Urinary bladder (tissue), 4 donors: ENCODE data around the gene IGSF5. TPM values are rescaled to one million over a fixed set of nuclear protein-coding genes. Genes with fewer than 3 reads are reported as not detected.
"Not testable (repeated sequence)": the region's sequence is repeated elsewhere in the genome, so short reads cannot be mapped to it uniquely, and the experiment has no call there.

Experiments
- DNase-seq: peaks from one replicate; pipeline ENCODE4 v3.0.0-alpha.2; 2015; ENCODE audit errors: extremely low spot score
- H3K27ac ChIP-seq: one replicate; pipeline ENCODE4 v1.5.1; 2013; ENCODE audit warnings: low read depth, mild to moderate bottlenecking, moderate library complexity
- H3K36me3 ChIP-seq: one replicate; pipeline ENCODE4 v1.6.1; 2013; ENCODE audit warnings: mild to moderate bottlenecking, moderate library complexity; ENCODE audit not compliant: insufficient read depth
- H3K4me1 ChIP-seq: one replicate; pipeline ENCODE4 v1.6.1; 2013; ENCODE audit warnings: mild to moderate bottlenecking, moderate library complexity; ENCODE audit not compliant: insufficient read depth
- H3K4me3 ChIP-seq: one replicate; pipeline ENCODE4 v1.5.1; 2013; ENCODE audit warnings: low read depth, low read length
- WGBS: extraction: QIAGEN DNeasy Blood & Tissue Kit; methylation state at CpG from one replicate; pipeline ENCODE4 v1.1.7; 2013; 5-methylcytosine and 5-hydroxymethylcytosine counted together
- polyA plus RNA-seq: library from polyadenylated mRNA; stranded (reverse); fragments of 200-250 nt; gene quantifications from one replicate; pipeline ENCODE4 v1.2.3, GENCODE V29; 2013
- total RNA-seq: library from RNA; depleted of rRNA; stranded (reverse); fragments of >200 nt; gene quantifications from one replicate; pipeline ENCODE4 v1.2.3, GENCODE V29; 2014
- donor health status: healthy with polysubstance abuse.
- donor health status: healthy.

IGSF5 gene
- 0.69 TPM for total RNA-seq
- 0.10 TPM for polyA plus RNA-seq

GRCh38 chr21:39744883-39745282 lies at the start of gene IGSF5:
Gene IGSF5, plus strand, starts transcription at chr21:39745183. Its CDS starts 327 bp downstream, at chr21:39745510.
- not testable (repeated sequence) for DNase-seq, H3K36me3 ChIP-seq, H3K27ac ChIP-seq, H3K4me3 ChIP-seq, H3K4me1 ChIP-seq
- WGBS: 87% methylated on average over 4 of the region's 4 CpGs

GRCh38 chr21:39696196-39696595 lies 48.8 kb upstream of the IGSF5 start:
- no peak overlapping the region for H3K4me3 ChIP-seq
- no peaks in the 10 kb centered on the region for H3K4me1 ChIP-seq
- no peak overlapping the region for H3K27ac ChIP-seq
- no peak for DNase-seq
- no peaks in the 10 kb centered on the region for H3K36me3 ChIP-seq
- WGBS: 91% methylated on average over 7 of the region's 7 CpGs

DNA sequence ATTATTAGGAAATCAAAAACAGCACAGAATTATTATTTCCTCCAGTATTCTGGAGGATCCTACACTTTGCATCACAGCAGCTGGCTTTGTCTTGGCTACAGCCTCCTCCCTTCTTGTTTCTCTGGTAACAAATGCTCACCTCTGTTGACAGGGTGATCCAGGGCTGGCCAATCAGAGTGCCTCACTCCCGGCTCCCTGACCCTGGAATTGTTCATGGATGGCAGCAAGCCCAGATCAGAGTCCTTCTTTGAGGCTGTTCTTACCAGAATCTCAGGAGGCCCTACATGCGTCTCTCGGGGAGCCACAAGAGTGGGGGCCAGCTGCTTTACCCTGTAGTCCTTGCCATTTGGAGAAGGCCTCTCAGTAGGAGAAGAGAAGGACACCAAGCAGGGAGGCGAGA lies 48.4 kb upstream of the IGSF5 start:
- Histone ChIP-seq H3K27ac (no peak overlapping the region), H3K4me3 (no peak overlapping the region), H3K4me1 (no peaks in the 10 kb centered on the region), H3K36me3 (no peaks in the 10 kb centered on the region)
- DNase-seq: no peak
- WGBS: 63% methylated on average over 4 of the region's 4 CpGs

DNA sequence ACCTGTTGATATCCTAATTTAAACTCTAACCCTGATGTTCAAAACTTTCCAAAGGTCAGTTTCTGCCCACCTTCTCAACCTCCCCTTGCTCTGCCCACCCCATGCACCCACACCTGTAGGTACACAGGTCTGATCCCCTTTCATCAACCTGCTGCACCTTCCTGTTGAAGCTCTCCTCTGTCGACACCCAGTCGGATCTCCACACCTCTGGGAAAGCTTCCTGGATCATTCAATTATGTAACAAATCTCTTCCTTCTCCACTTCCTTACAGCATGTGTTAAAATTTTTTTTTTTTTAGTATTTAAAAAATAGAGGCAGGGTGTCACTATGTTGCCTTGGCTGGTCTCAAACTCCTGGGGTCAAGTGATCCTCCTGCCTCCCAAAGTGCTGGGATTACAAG lies 44.7 kb upstream of the IGSF5 start:
- Histone ChIP-seq H3K4me1 (no peaks in the 10 kb centered on the region), H3K4me3 (no peak overlapping the region), H3K27ac (no peak overlapping the region), H3K36me3 (no peaks in the 10 kb centered on the region)
- WGBS: 79% methylated on average over 2 of the region's 2 CpGs
- no peak for DNase-seq

GRCh38 chr21:39703578-39703977 lies 41.4 kb upstream of the IGSF5 start:
- Histone ChIP-seq H3K36me3 (no peaks in the 10 kb centered on the region), H3K4me3 (no peak overlapping the region), H3K27ac (no peak overlapping the region), H3K4me1 (no peaks in the 10 kb centered on the region)
- 74% methylated on average over 1 of the region's 1 CpG for WGBS
- DNase-seq: no peak

- DNase-seq: no peak
- WGBS: 91% methylated on average over 2 of the region's 2 CpGs
These were observed 39.1 kb upstream of the IGSF5 start for GRCh38 chr21:39705849-39706248.

DNA sequence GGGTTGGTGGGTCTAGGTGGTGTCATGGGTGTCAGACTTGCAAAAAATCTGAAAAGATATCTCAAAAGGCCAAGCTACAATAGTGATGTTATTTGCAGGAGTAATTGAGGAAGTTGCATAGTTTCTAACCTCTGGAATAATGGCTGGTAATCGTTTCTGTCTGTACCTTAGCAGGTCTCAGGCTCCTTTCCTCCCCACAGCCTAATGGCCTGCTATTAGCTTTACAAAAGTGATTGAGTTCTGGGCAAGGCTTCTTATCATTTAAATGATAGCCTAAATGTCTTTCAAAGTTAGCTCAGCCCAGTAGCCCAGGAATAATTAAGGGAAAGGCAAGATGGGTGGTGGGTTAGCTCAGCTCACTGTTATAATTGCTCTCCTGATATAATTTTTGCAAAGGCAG lies 37.7 kb upstream of the IGSF5 start:
- DNase-seq: no peak
- H3K36me3 ChIP-seq: no peaks in the 10 kb centered on the region
- H3K4me1 ChIP-seq: no peaks in the 10 kb centered on the region
- WGBS: 31% methylated on average over 1 of the region's 1 CpG
- no peak overlapping the region for H3K4me3 ChIP-seq
- no peak overlapping the region for H3K27ac ChIP-seq

More at GRCh38 chr21:39705849-39706248, 39.1 kb upstream of the IGSF5 start:
- no peaks in the 10 kb centered on the region for H3K4me1 ChIP-seq
- H3K4me3 ChIP-seq: no peak overlapping the region
- no peaks in the 10 kb centered on the region for H3K36me3 ChIP-seq
- H3K27ac ChIP-seq: no peak overlapping the region

DNA sequence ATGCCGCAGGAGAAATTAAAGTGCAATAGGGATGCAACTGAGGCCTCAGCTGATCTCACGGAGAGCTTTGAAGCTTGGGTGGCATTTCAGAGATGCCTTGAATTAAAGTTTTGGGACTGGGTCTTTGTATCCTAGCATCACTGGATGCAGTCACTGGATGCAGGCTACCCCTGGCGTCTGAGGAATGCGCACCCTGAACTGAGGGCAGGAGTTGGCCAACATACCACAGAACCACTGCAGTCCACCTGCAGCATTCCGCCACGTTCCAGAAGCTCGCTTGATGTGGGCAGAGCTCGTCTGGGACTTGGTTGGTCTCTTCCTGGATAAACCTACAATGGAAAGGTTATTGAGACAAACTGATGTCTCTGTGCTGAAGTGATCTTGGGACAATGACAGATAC lies 34.1 kb upstream of the IGSF5 start:
- Histone ChIP-seq H3K27ac (no peak overlapping the region), H3K36me3 (no peaks in the 10 kb centered on the region), H3K4me3 (no peak overlapping the region), H3K4me1 (no peaks in the 10 kb centered on the region)
- WGBS: 91% methylated on average over 8 of the region's 8 CpGs
- no peak for DNase-seq

DNA sequence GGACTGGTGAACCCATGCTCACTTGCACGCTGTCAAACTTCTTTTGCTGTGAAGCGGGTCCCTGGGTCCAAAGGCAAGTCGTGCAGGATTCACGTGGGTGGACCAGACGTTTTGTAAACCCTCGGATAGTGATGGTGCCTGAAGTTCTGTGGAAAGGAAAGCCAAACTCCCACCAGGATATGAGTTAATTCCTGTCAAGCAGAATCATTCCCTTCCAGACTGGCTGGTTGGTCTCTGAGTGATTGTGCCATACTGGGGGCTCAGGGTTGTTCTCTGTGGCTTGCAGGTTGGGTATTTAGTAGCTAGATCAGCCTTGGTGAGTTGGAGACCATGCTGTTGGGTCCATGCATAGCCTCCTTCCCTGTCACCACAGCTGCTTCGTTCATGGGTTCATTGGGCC lies 32.7 kb upstream of the IGSF5 start:
- WGBS: 83% methylated on average over 7 of the region's 7 CpGs
- H3K36me3 ChIP-seq: no peaks in the 10 kb centered on the region
- H3K27ac ChIP-seq: no peak overlapping the region
- H3K4me1 ChIP-seq: no peaks in the 10 kb centered on the region
- no peak for DNase-seq
- no peak overlapping the region for H3K4me3 ChIP-seq

DNA sequence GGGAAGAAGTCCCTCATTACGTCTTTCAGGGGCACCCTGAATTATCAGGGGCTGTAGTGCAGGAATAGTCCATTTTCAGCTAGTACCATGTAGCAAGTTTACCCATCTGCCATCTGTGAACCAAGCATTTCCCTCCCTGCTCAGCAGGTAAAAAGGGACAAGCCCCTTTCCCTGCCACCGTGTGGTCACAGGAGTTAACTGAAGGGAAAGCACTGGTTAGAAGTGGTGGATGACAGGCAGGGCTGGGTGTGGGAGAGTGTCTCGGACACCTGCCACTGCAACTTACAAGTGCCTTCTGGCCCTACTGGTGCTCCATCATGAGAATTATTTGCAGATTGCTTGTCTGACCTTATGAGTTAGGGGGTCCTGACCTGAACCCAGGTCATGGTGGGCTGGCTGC lies 32.0 kb upstream of the IGSF5 start:
- Histone ChIP-seq H3K36me3 (no peaks in the 10 kb centered on the region), H3K27ac (no peak overlapping the region), H3K4me3 (no peak overlapping the region), H3K4me1 (no peaks in the 10 kb centered on the region)
- DNase-seq: no peak
- 64% methylated on average over 3 of the region's 3 CpGs for whole genome bisulfite sequencing

- Histone ChIP-seq H3K36me3 (no peaks in the 10 kb centered on the region), H3K27ac (no peak overlapping the region), H3K4me1 (no peaks in the 10 kb centered on the region), H3K4me3 (no peak overlapping the region)
- 68% methylated on average over 7 of the region's 7 CpGs for WGBS
- DNase-seq: no peak
These were observed 31.1 kb upstream of the IGSF5 start for GRCh38 chr21:39713905-39714304.

GRCh38 chr21:39714331-39714730 lies 30.7 kb upstream of the IGSF5 start:
- DNase-seq: no peak
- no peaks in the 10 kb centered on the region for H3K4me1 ChIP-seq
- no peak overlapping the region for H3K27ac ChIP-seq
- 67% methylated on average over 1 of the region's 1 CpG for WGBS
- H3K36me3 ChIP-seq: no peaks in the 10 kb centered on the region
- no peak overlapping the region for H3K4me3 ChIP-seq

DNA sequence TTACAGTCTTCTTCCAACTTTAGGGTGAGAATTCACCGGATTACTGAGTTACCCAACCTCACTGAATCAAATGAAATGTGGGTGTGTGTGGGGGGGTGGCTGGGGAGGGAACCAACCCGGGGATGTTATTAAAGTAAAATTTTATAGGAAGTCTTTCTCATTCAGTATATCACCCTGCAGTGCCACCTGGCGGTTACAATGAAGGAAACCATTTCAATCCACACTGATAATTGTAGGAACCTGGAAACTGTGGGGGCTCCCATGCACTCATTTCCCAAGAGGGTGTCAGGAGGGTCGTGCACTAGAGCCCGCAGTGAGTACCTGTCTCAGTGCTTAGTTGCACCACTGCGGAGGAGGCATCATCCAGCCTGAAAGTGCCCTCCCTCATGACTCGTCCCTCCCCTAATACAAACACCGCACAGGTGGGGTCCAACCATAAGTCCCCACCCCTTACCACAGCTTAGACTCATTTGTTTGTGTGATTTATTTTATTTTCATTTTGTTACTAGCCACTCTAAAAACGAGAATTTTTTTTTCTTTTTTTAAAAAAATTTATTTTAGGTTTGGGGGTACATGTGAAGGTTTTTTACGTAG lies 29.1 kb upstream of the IGSF5 start:
- Histone ChIP-seq H3K36me3 (no peaks in the 10 kb centered on the region), H3K27ac (no peak overlapping the region), H3K4me3 (no peak overlapping the region), H3K4me1 (no peaks in the 10 kb centered on the region)
- WGBS: 33% methylated on average over 10 of the region's 10 CpGs
- DNase-seq: no peak

- WGBS: 81% methylated on average over 5 of the region's 5 CpGs
- no peak overlapping the region for H3K27ac ChIP-seq
- H3K4me3 ChIP-seq: no peak overlapping the region
- H3K4me1 ChIP-seq: no peaks in the 10 kb centered on the region
- no peaks in the 10 kb centered on the region for H3K36me3 ChIP-seq
- DNase-seq: no peak
These were observed 24.7 kb upstream of the IGSF5 start for GRCh38 chr21:39720126-39720778.
